Measurements from ENCODE around the gene LMAN1L.
A peak's percentile ranks its signal among the peaks of the same experiment; 100 is the strongest.

The LMAN1L gene

DNA sequence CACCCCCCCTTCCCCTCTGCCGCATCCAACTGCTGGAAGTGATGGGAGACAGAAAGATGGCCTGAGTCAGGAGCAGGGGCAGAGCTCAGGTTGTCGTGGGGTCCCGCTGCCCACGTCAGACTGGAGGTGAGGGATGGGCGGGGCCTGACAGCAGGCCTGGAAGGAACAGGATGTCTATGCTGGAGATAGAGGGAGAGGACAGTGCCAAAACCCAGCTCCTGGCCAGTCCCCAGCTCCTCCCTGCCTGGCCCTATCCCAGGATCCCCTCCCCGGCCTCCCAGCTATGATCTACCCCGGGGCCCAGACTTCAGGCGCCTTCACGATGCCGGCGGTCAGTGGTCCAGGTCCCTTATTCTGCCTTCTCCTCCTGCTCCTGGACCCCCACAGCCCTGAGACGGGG lies at the start of gene LMAN1L:
LMAN1L (plus strand) TSS at position 303 of the 400 bp plus-strand sequence; CDS start at position 323, 20 bp downstream.
- in situ Hi-C loops (cut with HindIII; ENCODE audit: low pct_ligation_motif_present, low sequenced_read_pairs) = no loop called here
- Histone ChIP-seq H3K27me3 (replicated peaks) (no peaks in the 10 kb centered on the region), H3K4me3 (ENCODE audit: low read depth, low read length) (no peak within 1 kb of the TSS), H3K27ac (no peak within 1 kb of the TSS), H3K36me3 (replicated peaks) (no peaks in the 10 kb centered on the region)
- no peak for DNase-seq
- TF ChIP-seq, protein P1, sequence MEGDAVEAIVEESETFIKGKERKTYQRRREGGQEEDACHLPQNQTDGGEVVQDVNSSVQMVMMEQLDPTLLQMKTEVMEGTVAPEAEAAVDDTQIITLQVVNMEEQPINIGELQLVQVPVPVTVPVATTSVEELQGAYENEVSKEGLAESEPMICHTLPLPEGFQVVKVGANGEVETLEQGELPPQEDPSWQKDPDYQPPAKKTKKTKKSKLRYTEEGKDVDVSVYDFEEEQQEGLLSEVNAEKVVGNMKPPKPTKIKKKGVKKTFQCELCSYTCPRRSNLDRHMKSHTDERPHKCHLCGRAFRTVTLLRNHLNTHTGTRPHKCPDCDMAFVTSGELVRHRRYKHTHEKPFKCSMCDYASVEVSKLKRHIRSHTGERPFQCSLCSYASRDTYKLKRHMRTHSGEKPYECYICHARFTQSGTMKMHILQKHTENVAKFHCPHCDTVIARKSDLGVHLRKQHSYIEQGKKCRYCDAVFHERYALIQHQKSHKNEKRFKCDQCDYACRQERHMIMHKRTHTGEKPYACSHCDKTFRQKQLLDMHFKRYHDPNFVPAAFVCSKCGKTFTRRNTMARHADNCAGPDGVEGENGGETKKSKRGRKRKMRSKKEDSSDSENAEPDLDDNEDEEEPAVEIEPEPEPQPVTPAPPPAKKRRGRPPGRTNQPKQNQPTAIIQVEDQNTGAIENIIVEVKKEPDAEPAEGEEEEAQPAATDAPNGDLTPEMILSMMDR (IDR thresholded peaks at IDR 0.05; ENCODE audit: low read depth, low read length, missing control alignments) = no peak

DNA sequence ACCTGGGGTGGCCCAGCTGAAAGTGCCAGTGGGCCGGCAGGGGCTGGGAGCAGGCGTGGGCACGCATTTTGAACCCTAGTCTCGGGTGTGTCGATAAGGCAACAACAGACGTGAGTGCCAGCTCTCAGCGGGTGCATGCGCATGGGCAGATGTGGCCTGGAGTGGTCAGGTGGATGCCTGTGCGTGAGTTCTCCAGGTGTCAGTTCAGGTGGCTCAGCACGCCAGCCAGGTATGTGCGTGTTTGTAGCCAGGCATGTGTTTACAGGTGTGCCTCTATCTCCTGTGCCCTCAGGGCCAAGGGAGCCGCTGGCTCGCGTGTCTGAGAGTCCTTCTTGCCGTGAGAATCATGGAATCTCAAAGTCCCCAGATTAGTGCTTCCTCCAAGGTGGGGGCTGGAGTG lies 49.2 kb upstream of the LMAN1L start:
- H3K27me3 ChIP-seq (replicated peaks) = no peaks in the 10 kb centered on the region

DNA sequence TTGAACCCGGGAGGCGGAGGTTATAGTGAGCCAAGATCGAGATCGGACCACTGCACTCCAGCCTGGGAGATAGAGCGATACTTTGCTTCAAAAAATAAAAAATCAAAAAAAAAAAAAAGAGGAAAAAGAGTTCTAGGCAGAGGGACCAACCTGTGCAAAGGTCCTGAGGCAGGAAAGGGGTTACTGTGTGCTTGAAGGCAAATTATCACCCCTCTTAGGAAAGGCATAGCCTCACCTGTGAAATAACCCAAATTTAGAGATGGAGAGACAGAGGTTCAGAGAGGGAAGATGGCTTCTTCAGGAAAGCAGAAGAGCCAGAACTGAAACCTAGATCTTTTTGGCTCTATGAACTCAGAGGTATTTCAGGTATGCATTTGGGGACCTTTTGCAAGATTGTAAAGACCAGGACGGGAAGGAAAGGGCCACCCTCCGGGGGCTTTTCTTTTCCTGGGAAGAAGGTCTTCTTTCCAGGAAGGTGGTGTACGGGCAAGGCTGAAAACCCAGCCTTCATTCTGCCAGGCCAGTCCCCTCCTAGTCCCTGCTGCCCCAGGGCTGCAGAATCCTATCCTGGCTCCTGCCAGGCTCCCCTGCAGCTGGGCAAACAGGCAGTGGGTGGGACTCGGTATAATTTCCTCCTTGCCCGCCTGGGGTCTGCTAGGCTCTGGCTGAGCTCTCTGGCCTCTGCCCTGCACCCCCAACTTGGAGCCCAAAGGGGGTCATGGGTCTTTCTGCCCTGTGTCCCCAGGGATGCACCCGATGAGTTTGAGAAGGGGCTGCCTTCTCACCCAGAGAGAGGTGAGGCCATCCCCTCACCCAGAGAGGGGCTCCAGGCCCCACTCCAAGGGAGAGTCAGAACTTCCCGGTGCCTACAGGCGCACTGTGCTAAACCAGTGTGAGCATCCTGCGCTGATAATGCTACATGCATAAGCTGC lies 45.2 kb upstream of the LMAN1L start:
- no peaks in the 10 kb centered on the region for H3K27me3 ChIP-seq (replicated peaks)
- no peak overlapping the region for H3K4me3 ChIP-seq (ENCODE audit: low read depth, low read length)
- no peak overlapping the region for H3K27ac ChIP-seq
- TF ChIP-seq, protein P1 (IDR thresholded peaks at IDR 0.05; ENCODE audit: low read depth, low read length, missing control alignments) = no peak
- in situ Hi-C loops (cut with HindIII; ENCODE audit: low pct_ligation_motif_present, low sequenced_read_pairs) = loop anchor here (5.0 to 25.0 kb wide), 2 partner anchors 135 to 405 kb away; partner anchors contain the start of gene CYP11A1
- no peak for DNase-seq
- H3K36me3 ChIP-seq (replicated peaks) = no peaks in the 10 kb centered on the region

More for the DNA sequence above, 49.2 kb upstream of the LMAN1L start:
- Histone ChIP-seq H3K27ac (no peak overlapping the region), H3K4me3 (ENCODE audit: low read depth, low read length) (no peak overlapping the region), H3K36me3 (replicated peaks) (no peaks in the 10 kb centered on the region)
- in situ Hi-C loops (cut with HindIII; ENCODE audit: low pct_ligation_motif_present, low sequenced_read_pairs) = loop anchor here (25.0 kb wide), 1 partner anchor 401 kb away; the partner anchor contains the start of gene CYP11A1
- TF ChIP-seq, protein P1 (IDR thresholded peaks at IDR 0.05; ENCODE audit: low read depth, low read length, missing control alignments) = no peak
- no peak for DNase-seq

DNA sequence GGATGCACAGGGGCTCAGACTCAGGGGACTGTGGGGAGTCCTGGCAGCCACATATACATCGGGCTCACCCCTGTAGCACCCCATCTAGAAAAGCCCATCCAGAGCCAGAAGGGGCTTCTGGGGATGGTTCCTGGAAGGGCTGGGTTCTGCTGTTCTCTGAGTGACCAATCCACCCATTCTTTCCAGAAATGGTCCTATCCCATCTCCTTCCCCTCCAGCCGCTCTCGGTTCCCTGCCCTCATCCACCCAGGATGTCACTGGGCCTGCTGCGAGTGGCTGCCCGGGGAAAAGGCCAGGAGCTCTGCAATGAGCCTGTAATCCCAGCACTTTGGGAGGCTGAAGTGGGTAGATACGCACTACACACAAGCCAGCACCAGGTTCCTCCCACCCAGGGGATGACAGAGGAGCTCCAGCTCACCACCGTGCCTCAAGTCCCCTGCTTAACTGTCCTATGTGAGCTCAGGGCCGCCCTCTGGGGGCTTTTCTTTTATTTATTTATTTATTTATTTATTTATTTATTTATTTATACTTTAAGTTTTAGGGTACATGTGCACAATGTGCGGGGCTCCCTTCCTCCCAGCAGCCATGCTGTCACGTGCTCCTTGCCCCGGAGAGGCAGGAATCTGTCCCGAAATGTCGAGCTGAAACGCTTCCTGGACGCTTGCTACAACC lies 44.4 kb upstream of the LMAN1L start:
- no peak overlapping the region for H3K4me3 ChIP-seq (ENCODE audit: low read depth, low read length)
- TF ChIP-seq, protein P1 (IDR thresholded peaks at IDR 0.05; ENCODE audit: low read depth, low read length, missing control alignments) = peak; percentile 13
- H3K27me3 ChIP-seq (replicated peaks) = no peaks in the 10 kb centered on the region
- H3K36me3 ChIP-seq (replicated peaks) = no peaks in the 10 kb centered on the region
- in situ Hi-C loops (cut with HindIII; ENCODE audit: low pct_ligation_motif_present, low sequenced_read_pairs) = loop anchor here (5.0 to 25.0 kb wide), 2 partner anchors 136 to 406 kb away; partner anchors contain the start of gene CYP11A1
- DNase-seq = no peak
- H3K27ac ChIP-seq = no peak overlapping the region

DNA sequence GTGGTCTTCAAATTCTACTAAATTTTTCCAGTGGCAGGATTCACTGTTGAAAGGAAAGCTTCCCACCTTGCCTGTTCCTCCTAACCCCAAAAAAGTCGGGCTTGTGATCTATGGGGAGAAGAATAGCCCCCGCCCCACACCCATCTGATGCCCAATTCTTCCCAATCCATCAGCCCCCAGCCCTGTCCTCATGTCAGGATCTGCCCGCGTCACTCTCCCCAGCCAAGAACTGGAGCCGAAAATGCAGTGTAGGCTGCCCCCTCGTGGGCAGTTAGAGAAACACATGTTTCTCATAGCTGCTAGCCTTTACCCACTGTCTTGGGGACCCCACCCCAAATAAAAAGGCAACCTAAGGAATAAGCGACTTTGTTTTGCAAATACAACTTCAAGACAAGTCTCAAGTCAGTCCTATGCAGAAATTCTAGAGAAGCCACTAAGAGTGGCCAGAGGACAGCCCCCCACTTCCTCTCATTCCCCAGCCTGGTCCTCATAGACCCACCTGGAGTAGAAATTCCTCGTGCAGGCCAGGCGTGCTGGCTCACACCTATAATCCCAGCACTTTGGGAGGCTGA lies 43.8 kb upstream of the LMAN1L start:
- in situ Hi-C loops (cut with HindIII; ENCODE audit: low pct_ligation_motif_present, low sequenced_read_pairs) = loop anchor here (5.0 to 25.0 kb wide), 2 partner anchors 137 to 407 kb away; partner anchors contain the start of gene CYP11A1
- H3K4me3 ChIP-seq (ENCODE audit: low read depth, low read length) = no peak overlapping the region

More for the DNA sequence above, 43.8 kb upstream of the LMAN1L start:
- no peak overlapping the region for H3K27ac ChIP-seq
- no peaks in the 10 kb centered on the region for H3K36me3 ChIP-seq (replicated peaks)
- TF ChIP-seq, protein P1 (IDR thresholded peaks at IDR 0.05; ENCODE audit: low read depth, low read length, missing control alignments) = peak; percentile 85
- H3K27me3 ChIP-seq (replicated peaks) = no peaks in the 10 kb centered on the region
- DNase-seq = peak; percentile 40
